A549 (cell line): ENCODE results near the gene BAHD1. TPM values are rescaled to one million over a fixed set of nuclear protein-coding genes. Genes with fewer than 3 reads are reported as not detected.

Experiments used
- ATAC-seq, 2 experiments: fragments of 200-7000 bp in 1 of 2; fragments of >200 bp in 1 of 2; cut with Nextera tagmentation in 1 of 2; cut with Tn5 transposase in 1 of 2; 3 replicates each; pipeline versions ENCODE4 v1.8.0 to v1.9.1; 2018 to 2020; ENCODE audit warnings: mild to moderate bottlenecking in 1 of 2, moderate library complexity in 1 of 2
- CTCF ChIA-PET: fragments of 300-600 bp; sonication (Branson Sonifier 250); formaldehyde crosslinking; extraction: SDS; loops from one replicate; lab custom pipeline; 2021; ENCODE audit warnings: antibody characterized with exemption, inconsistent platforms; lab: Yijun Ruan, JAX
- POLR2A ChIA-PET: fragments of 350-600 bp; formaldehyde crosslinking; extraction: SDS; loops from one replicate; lab custom pipeline; 2021; ENCODE audit warnings: antibody characterized with exemption, inconsistent platforms; lab: Yijun Ruan, JAX
- DNase-seq, 2 experiments: peaks; one replicate each; pipeline versions ENCODE4 v3.0.0 to v3.0.0-alpha.2; 2011 to 2016; ENCODE audit warnings: low read depth in 1 of 2, low spot score in 1 of 2
- FAIRE-seq: peaks from 2 replicates; lab custom pipeline; 2011; peaks lifted over from hg19 to GRCh38; lab: Jason Lieb, UNC
- H3K27ac ChIP-seq, 2 experiments: fragments of >200 bp; sonication (Bioruptor Twin); formaldehyde crosslinking; 3 replicates each; pipeline ENCODE4 v1.5.1; 2016 to 2017
- H3K4me1 ChIP-seq: fragments of >200 bp; sonication (Bioruptor Twin); formaldehyde crosslinking; 3 replicates; pipeline ENCODE4 v1.6.1; 2016
- H3K4me2 ChIP-seq: fragments of >200 bp; sonication (Bioruptor Twin); formaldehyde crosslinking; 3 replicates; pipeline ENCODE4 v1.6.1; 2016
- H3K4me3 ChIP-seq: fragments of >200 bp; sonication (Bioruptor Twin); formaldehyde crosslinking; 3 replicates; pipeline ENCODE4 v1.5.1; 2016
- H3K9me3 ChIP-seq: fragments of >200 bp; sonication (Bioruptor Twin); formaldehyde crosslinking; 3 replicates; pipeline ENCODE4 v1.6.1; 2016
- CBX2 ChIP-seq: fragments of 200-600 bp; sonication (generic); IDR thresholded peaks from 2 replicates; pipeline ENCODE4 v1.6.1; 2016; ENCODE audit warnings: low read depth, mild to moderate bottlenecking, borderline replicate concordance
- CHD2 ChIP-seq: fragments of 150-350 bp; IDR thresholded peaks from 2 replicates; pipeline ENCODE4 v1.6.1; 2014; ENCODE audit warnings: low read length; ENCODE audit not compliant: partially characterized antibody
- CHD4 ChIP-seq: fragments of 200-600 bp; sonication (generic); IDR thresholded peaks from 2 replicates; pipeline ENCODE4 v1.6.1; 2016; ENCODE audit warnings: antibody characterized with exemption, mild to moderate bottlenecking, borderline replicate concordance
- FOSL2 ChIP-seq, 2 experiments: fragments of 450-650 bp in 1 of 2; fragments of >200 bp in 1 of 2; sonication (Bioruptor Twin) in 1 of 2; formaldehyde crosslinking; IDR thresholded peaks; 2 replicates each; pipeline versions ENCODE4 v1.5.0 to v1.6.1; 2016 to 2020; ENCODE audit warnings: mild to moderate bottlenecking in 1 of 2, moderate library complexity in 1 of 2
- FOXS1 ChIP-seq: fragments of 250-450 bp; sonication (Bioruptor Pico); IDR thresholded peaks from 2 replicates; pipeline ENCODE4 v1.5.0; 2020; ENCODE audit warnings: mild to moderate bottlenecking, moderate library complexity
- HDAC2 ChIP-seq: fragments of 200-600 bp; sonication (generic); IDR thresholded peaks from 2 replicates; pipeline ENCODE4 v1.6.1; 2016
- HOXB13 ChIP-seq: fragments of 250-450 bp; sonication (Bioruptor Pico); IDR thresholded peaks from 2 replicates; pipeline ENCODE4 v1.5.0; 2020; ENCODE audit warnings: low read depth, mild to moderate bottlenecking, moderate library complexity
- HOXB5 ChIP-seq: fragments of 250-450 bp; sonication (Bioruptor Pico); IDR thresholded peaks from 2 replicates; pipeline ENCODE4 v1.5.0; 2020; ENCODE audit warnings: mild to moderate bottlenecking, moderate library complexity
- JUN ChIP-seq, 2 experiments: fragments of >200 bp; sonication (Bioruptor Twin); formaldehyde crosslinking; IDR thresholded peaks; 2 replicates in 1 of 2; 3 replicates in 1 of 2; pipeline ENCODE4 v1.6.1; 2016 to 2017
- KDM5A ChIP-seq: fragments of 200-600 bp; sonication (generic); IDR thresholded peaks from 2 replicates; pipeline ENCODE4 v1.6.1; 2016; ENCODE audit warnings: antibody characterized with exemption, mild to moderate bottlenecking
- MAFK ChIP-seq: fragments of 450-650 bp; IDR thresholded peaks from 2 replicates; pipeline ENCODE4 v1.6.1; 2014; ENCODE audit not compliant: partially characterized antibody
- NFE2L2 ChIP-seq: fragments of 150-350 bp; conservative IDR thresholded peaks from 2 replicates; pipeline ENCODE4 v1.6.1; 2014; ENCODE audit warnings: low read length
- POLR2A ChIP-seq: IDR thresholded peaks from 2 replicates; pipeline ENCODE4 v1.6.1; 2012; ENCODE audit warnings: mild to moderate bottlenecking, low read length
- RAD21 ChIP-seq, 2 experiments: fragments of >200 bp in 1 of 2; sonication (Bioruptor Twin) in 1 of 2; formaldehyde crosslinking in 1 of 2; IDR thresholded peaks in 1 of 2; conservative IDR thresholded peaks in 1 of 2; 2 replicates in 1 of 2; 3 replicates in 1 of 2; pipeline ENCODE4 v1.6.1; 2012 to 2018; ENCODE audit warnings: inconsistent platforms in 1 of 2
- ZC3H11A ChIP-seq: fragments of 450-650 bp; IDR thresholded peaks from 2 replicates; pipeline ENCODE4 v1.6.1; 2014; ENCODE audit warnings: antibody characterized with exemption, mild to moderate bottlenecking
- ZSCAN20 ChIP-seq: fragments of 250-450 bp; sonication (Bioruptor Pico); IDR thresholded peaks from 2 replicates; pipeline ENCODE4 v1.8.0; 2022; ENCODE audit warnings: mild to moderate bottlenecking, moderate library complexity
- WGBS: methylation state at CpG from one replicate; pipeline ENCODE4 v1.1.6; 2017; ENCODE audit errors: missing lambda C conversion rate; 5-methylcytosine and 5-hydroxymethylcytosine counted together
- polyA minus RNA-seq: library from RNA; depleted of rRNA, polyadenylated mRNA; stranded (reverse); fragments of >200 nt; gene quantifications from 2 replicates; pipeline ENCODE4 v1.2.3, GENCODE V29; 2011; rRNA and poly(A)+ RNA removed
- polyA plus RNA-seq, 4 experiments: library from polyadenylated mRNA; depleted of rRNA in 3 of 4; stranded (reverse); fragments of >200 nt; fragmentation: RNase III in 1 of 4; extraction: RNeasy Plus Mini Kit Qiagen cat#74134 plus additional on column Dnase treatment in 1 of 4; gene quantifications; 2 replicates in 3 of 4; 3 replicates in 1 of 4; pipeline ENCODE4 v1.2.3, GENCODE V29; 2011 to 2017
- TF ChIP-seq, protein P1 (sequence below): IDR thresholded peaks from 2 replicates; pipeline ENCODE4 v1.6.1; 2012; ENCODE audit warnings: low read depth, borderline replicate concordance
- TF ChIP-seq, protein P2 (sequence below): IDR thresholded peaks from 2 replicates; pipeline ENCODE4 v1.6.1; 2012

The BAHD1 gene
- 2.3 and 2.8 TPM in 2 replicates for polyA plus RNA-seq (2011; rRNA removed)
- polyA plus RNA-seq (2012; cell fraction: cytosol; rRNA removed): 3.7 and 4.5 TPM in 2 replicates
- polyA plus RNA-seq (2012; cell fraction: nucleus; rRNA removed): 10.4 and 10.7 TPM in 2 replicates
- 10.1 to 11.1 TPM (median 10.9 TPM) in 3 replicates for polyA plus RNA-seq (2017; fragmentation: RNase III; extraction: RNeasy Plus Mini Kit Qiagen cat#74134 plus additional on column Dnase treatment)
- 2.7 and 3.5 TPM in 2 replicates for polyA minus RNA-seq

DNA sequence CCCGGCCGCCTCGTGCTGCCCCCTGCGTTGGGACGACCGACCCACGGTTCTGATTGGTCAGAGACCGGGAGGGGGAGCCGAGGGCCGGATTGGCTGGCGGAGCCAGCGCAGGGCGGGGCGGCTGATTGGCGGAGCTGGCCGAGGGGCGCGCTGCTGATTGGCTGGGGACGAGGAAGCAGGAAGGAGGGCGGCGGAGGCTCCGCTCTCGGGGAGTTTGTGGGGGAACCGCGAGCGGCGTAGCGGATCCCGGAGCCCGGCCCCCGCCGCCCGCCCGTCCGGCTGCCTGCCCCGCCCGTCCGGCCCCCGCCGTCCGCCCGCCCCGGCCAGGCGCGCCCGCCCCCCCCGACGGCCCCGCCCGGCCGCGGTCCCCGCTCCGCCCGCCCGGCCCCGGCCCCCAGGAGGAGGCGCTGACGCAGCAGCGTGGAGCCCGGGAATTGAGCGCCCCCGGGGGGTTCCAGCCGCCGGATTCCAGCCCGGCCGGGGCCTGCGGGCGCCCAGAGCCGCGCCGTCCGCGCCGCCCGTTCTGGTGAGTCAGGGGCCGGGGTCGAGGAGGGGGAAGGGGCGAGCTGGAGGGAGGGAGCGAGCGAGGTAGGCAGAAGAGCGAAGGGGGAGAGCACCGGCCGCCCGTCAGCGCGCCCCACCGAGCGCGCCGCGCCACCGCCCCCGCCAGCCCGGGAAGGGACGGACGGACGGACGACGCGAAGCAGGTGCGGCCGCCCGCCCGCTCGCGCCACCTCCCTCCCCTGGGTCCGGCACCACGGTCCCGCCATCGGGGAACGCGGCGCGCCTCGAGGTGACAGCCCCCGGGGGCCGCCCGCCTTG lies at the start of gene BAHD1:
Gene BAHD1, plus strand, starts transcription at position 211 of the 822 bp plus-strand sequence. CDS start 17,512 bp downstream, outside the sequence.
- peak within 1 kb of the TSS; percentile 100 for H3K4me2 ChIP-seq
- WGBS: no CpG with 5 or more reads among the region's 119 CpGs
- peaks cover 21% of the 10 kb centered on the region; the same call in 1 of the 3 replicates for H3K4me1 ChIP-seq
- POLR2A ChIA-PET: interaction anchor here (0.6 kb wide), 1 partner anchor 18 kb away, joined by 9 read pairs; no protein-coding TSS in a partner anchor
- ATAC-seq (peak; percentile 84 to 92), FAIRE-seq (no peak), DNase-seq (peak; percentile 89 to 96)
- no peaks in the 10 kb centered on the region for H3K9me3 ChIP-seq
- peak within 1 kb of the TSS; percentile 91 to 100 for H3K27ac ChIP-seq
- CTCF ChIA-PET: interaction anchor here (0.6 to 4.1 kb wide), 9 partner anchors 10 to 329 kb away, joined by 3 to 18 read pairs (median 4); no protein-coding TSS in a partner anchor
- H3K4me3 ChIP-seq: peak within 1 kb of the TSS; percentile 93
- no peak for TF ChIP-seq MAFK
- TF ChIP-seq RAD21 (conservative IDR thresholded peaks at IDR 0.05 in 1 of 2, IDR thresholded peaks at IDR 0.05 in 1 of 2): 0 out of 5 replicates have a peak, but pooled peaks of 1 of the 2 experiments have one; percentile 11
- TF ChIP-seq, protein P1, sequence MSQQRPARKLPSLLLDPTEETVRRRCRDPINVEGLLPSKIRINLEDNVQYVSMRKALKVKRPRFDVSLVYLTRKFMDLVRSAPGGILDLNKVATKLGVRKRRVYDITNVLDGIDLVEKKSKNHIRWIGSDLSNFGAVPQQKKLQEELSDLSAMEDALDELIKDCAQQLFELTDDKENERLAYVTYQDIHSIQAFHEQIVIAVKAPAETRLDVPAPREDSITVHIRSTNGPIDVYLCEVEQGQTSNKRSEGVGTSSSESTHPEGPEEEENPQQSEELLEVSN: 0 out of 2 replicates have a peak, but pooled peaks have one; percentile 39
- TF ChIP-seq, protein P2, sequence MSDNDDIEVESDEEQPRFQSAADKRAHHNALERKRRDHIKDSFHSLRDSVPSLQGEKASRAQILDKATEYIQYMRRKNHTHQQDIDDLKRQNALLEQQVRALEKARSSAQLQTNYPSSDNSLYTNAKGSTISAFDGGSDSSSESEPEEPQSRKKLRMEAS: peak; percentile 63; the same call in 1 of the 2 replicates
- no peak for TF ChIP-seq ZC3H11A

DNA sequence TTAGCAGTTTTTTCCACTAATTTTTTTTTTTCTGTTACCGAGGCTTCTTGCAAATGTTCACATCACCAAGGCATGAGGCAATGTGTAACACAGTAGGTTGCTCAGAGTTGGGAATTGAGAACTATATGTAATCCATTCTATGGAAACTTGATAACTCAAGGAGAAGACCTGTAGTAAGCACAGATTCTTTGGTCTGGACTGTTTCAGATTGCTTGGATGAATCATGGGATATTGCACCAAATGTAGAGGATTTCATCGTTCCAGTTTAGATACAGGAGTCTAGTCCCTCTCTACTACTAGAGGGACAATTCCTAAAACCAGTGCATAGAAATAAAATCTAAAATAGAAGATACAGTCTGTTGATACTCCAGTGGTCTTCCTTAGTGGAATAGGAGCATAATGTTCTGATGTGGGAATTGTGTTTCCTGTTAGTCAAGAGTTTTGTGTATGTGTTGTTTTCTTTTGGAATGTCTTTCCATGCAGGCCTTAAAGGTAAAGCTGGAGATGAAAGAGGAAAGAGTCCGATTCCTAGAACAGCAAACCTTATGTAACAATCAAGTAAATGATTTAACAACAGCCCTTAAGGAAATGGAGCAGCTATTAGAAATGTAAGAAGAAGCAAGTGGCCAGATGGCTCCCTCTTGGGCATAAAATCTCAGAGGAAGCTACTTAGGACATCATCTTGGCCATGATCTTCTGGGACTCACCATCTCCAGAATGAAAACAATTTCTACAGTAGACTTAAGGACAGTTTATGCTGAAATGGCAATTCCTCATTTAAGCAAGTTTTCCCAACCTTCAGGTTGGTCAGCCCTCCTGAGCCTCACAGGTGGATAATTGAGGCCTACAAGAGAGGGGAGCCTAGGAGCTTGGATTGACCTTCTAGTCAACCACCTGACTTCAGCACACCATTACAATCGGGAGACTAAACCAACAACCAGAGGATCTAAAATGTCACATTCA lies 47.5 kb upstream of the BAHD1 start:
- TF ChIP-seq NFE2L2: no peak
- TF ChIP-seq MAFK: peak; percentile 68
- no peak for TF ChIP-seq ZSCAN20 (CRISPR knock-in tag)

DNA sequence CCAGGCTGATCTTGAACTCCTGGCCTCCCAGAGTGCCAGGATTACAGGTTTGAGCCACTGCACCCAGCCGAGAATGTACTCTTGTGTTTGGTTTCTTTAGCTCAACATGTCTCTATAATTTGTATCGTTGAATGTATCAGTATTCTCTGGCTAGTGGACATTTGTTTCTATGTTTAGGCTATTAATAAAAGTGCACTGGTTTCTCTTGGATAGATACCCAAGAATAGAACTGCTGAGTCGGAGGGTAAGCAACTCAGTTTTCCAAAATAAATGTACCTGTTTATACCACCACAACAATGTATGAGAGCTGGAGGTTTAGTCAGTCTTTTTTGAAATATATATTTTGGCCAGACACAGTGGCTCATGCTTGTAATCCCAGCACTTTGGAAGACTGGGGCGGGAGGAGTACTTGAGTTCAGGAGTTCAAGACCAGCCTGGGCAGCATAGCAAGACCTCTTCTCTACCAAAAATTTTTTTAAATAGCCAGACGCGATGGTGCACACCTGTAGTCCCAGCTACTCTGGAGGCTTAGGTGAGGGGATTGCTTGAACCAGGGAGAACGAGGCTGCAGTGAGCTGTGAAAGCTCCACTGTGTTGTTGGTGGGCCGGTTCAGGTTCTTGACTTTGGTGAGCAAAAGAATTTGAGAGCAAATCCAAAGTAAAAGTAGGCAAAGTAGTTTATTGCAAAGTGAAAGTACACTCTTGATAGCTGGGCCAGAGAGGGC lies 42.9 kb upstream of the BAHD1 start:
- no peak overlapping the region for H3K27ac ChIP-seq
- 95% methylated on average over 8 of the region's 8 CpGs for WGBS
- FAIRE-seq: no peak
- H3K9me3 ChIP-seq: no peaks in the 10 kb centered on the region
- no peak overlapping the region for H3K4me3 ChIP-seq
- POLR2A ChIA-PET: no interaction called here
- CTCF ChIA-PET: interaction anchor here (0.9 to 1.7 kb wide), 6 partner anchors 10 to 34 kb away, joined by 3 to 8 read pairs (median 4); no protein-coding TSS in a partner anchor
- TF ChIP-seq FOXS1 (CRISPR knock-in tag) (no peak), POLR2A (no peak), HOXB5 (CRISPR knock-in tag) (no peak), HOXB13 (CRISPR knock-in tag) (no peak), JUN (IDR thresholded peaks at IDR 0.05) (no peak), CHD2 (no peak), KDM5A (no peak), CBX2 (no peak), CHD4 (no peak), FOSL2 (IDR thresholded peaks at IDR 0.05) (no peak), FOSL2 (CRISPR knock-in tag; IDR thresholded peaks at IDR 0.05) (no peak), HDAC2 (no peak)
- TF ChIP-seq, protein P1: no peak
- TF ChIP-seq, all 56 proteins: peak for 0
- no peak overlapping the region for H3K4me2 ChIP-seq
- DNase-seq (no peak), ATAC-seq (no peak)
- peaks cover 2% of the 10 kb centered on the region; the same call in 1 of the 3 replicates for H3K4me1 ChIP-seq

More for the DNA sequence above, 47.5 kb upstream of the BAHD1 start:
- DNase-seq (no peak), FAIRE-seq (no peak), ATAC-seq (no peak)
- Histone ChIP-seq H3K4me3 (no peak overlapping the region), H3K4me2 (no peak overlapping the region), H3K27ac (peak overlapping the region; percentile 8 to 15; a peak in 1 of 6 replicates), H3K4me1 (peaks cover 4% of the 10 kb centered on the region; the same call in 1 of the 3 replicates), H3K9me3 (no peaks in the 10 kb centered on the region)
- ChIA-PET CTCF (interaction anchor here (0.9 kb wide), 1 partner anchor 15 kb away, joined by 3 read pairs; no protein-coding TSS in a partner anchor), POLR2A (no interaction called here)
- 85% methylated on average over 4 of the region's 4 CpGs for WGBS
